MM.1S (cell line): ENCODE results near the gene CCL1.

Experiments
- DNase-seq: peaks from one replicate; pipeline ENCODE4 v3.0.0-alpha.2; 2015
- H2AFZ ChIP-seq: fragments of 300-600 bp; sonication (generic); 2 replicates; pipeline ENCODE4 v1.6.0; 2016; ENCODE audit warnings: antibody characterized with exemption, low read length
- H3F3A ChIP-seq: fragments of 300-600 bp; sonication (generic); 2 replicates; pipeline ENCODE4 v1.6.1; 2016; ENCODE audit warnings: mild to moderate bottlenecking, antibody characterized with exemption, low read length, moderate library complexity, mixed read lengths; ENCODE audit not compliant: insufficient read depth
- H3K27ac ChIP-seq: fragments of 300-600 bp; sonication (generic); 2 replicates; pipeline ENCODE4 v1.5.1; 2016; ENCODE audit warnings: mild to moderate bottlenecking, low read length
- H3K27me3 ChIP-seq: fragments of 300-600 bp; sonication (generic); replicated peaks from 2 replicates; pipeline ENCODE4 v1.6.0; 2016; ENCODE audit warnings: low read length; ENCODE audit not compliant: insufficient read depth
- H3K36me3 ChIP-seq: fragments of 300-600 bp; sonication (generic); replicated peaks from 2 replicates; pipeline ENCODE4 v1.6.1; 2016; ENCODE audit warnings: mild to moderate bottlenecking, low read length, mixed read lengths; ENCODE audit not compliant: insufficient read depth
- H3K4me1 ChIP-seq: fragments of 300-600 bp; sonication (generic); 2 replicates; pipeline ENCODE4 v1.6.1; 2016; ENCODE audit warnings: low read length, mixed read lengths
- H3K4me2 ChIP-seq: fragments of 300-600 bp; sonication (generic); 2 replicates; pipeline ENCODE4 v1.6.0; 2016; ENCODE audit warnings: low read depth, low read length
- H3K4me3 ChIP-seq: fragments of 300-600 bp; sonication (generic); 2 replicates; pipeline ENCODE4 v1.5.1; 2016; ENCODE audit warnings: low read length, mixed read lengths
- H3K79me2 ChIP-seq: fragments of 300-600 bp; sonication (generic); 2 replicates; pipeline ENCODE4 v1.6.1; 2016; ENCODE audit warnings: mixed run types, low read length, mixed read lengths
- H3K9ac ChIP-seq: fragments of 300-600 bp; sonication (generic); 2 replicates; pipeline ENCODE4 v1.6.1; 2016; ENCODE audit warnings: low read length, mixed read lengths
- H3K9me2 ChIP-seq: fragments of 300-600 bp; sonication (generic); replicated peaks from 2 replicates; pipeline ENCODE4 v1.6.1; 2016; ENCODE audit warnings: mild to moderate bottlenecking, low read length, mixed read lengths; ENCODE audit not compliant: insufficient read depth
- H3K9me3 ChIP-seq: fragments of 300-600 bp; sonication (generic); replicated peaks from 2 replicates; pipeline ENCODE4 v1.6.1; 2016; ENCODE audit warnings: mild to moderate bottlenecking, low read length, mixed read lengths; ENCODE audit not compliant: insufficient read depth
- H4K20me1 ChIP-seq: fragments of 300-600 bp; sonication (generic); 2 replicates; pipeline ENCODE4 v1.6.1; 2016; ENCODE audit warnings: mild to moderate bottlenecking, low read length, moderate library complexity, mixed read lengths; ENCODE audit not compliant: insufficient read depth
- EZH2 ChIP-seq: fragments of 300-600 bp; sonication (generic); optimal IDR thresholded peaks from 2 replicates; pipeline ENCODE3; 2017; ENCODE audit warnings: low read depth, mild to moderate bottlenecking, antibody characterized with exemption, low read length, mixed read lengths
- EZH2phosphoT487 ChIP-seq: fragments of 300-600 bp; sonication (generic); IDR thresholded peaks from 2 replicates; pipeline ENCODE4 v1.6.1; 2018; ENCODE audit warnings: antibody characterized with exemption, low read length
- TF ChIP-seq, protein P1 (sequence below): fragments of 300-600 bp; sonication (generic); IDR thresholded peaks from 2 replicates; pipeline ENCODE4 v1.5.1; 2016; ENCODE audit warnings: antibody characterized with exemption, low read length, mixed read lengths

CCL1 gene, protein sequence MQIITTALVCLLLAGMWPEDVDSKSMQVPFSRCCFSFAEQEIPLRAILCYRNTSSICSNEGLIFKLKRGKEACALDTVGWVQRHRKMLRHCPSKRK

GRCh38 chr17:34363183-34363661 is at the start of gene CCL1:
TSS of gene CCL1 (minus strand) at chr17:34363233. CDS start at chr17:34363161, 72 bp downstream.
- no peak for TF ChIP-seq EZH2
- TF ChIP-seq, protein P1, sequence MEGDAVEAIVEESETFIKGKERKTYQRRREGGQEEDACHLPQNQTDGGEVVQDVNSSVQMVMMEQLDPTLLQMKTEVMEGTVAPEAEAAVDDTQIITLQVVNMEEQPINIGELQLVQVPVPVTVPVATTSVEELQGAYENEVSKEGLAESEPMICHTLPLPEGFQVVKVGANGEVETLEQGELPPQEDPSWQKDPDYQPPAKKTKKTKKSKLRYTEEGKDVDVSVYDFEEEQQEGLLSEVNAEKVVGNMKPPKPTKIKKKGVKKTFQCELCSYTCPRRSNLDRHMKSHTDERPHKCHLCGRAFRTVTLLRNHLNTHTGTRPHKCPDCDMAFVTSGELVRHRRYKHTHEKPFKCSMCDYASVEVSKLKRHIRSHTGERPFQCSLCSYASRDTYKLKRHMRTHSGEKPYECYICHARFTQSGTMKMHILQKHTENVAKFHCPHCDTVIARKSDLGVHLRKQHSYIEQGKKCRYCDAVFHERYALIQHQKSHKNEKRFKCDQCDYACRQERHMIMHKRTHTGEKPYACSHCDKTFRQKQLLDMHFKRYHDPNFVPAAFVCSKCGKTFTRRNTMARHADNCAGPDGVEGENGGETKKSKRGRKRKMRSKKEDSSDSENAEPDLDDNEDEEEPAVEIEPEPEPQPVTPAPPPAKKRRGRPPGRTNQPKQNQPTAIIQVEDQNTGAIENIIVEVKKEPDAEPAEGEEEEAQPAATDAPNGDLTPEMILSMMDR: no peak
- no peak for TF ChIP-seq EZH2phosphoT487
- Histone ChIP-seq H4K20me1 (no peaks in the 10 kb centered on the region), H3K36me3 (no peaks in the 10 kb centered on the region), H3K4me2 (0 out of 2 replicates have a peak within 1 kb of the TSS, but pooled peaks have one; percentile 11), H3K27ac (peak within 1 kb of the TSS; percentile 87; the same call in 1 of the 2 replicates), H3F3A (peaks cover 40% of the 10 kb centered on the region), H3K4me3 (no peak within 1 kb of the TSS), H3K9me3 (no peaks in the 10 kb centered on the region), H3K4me1 (peaks cover 78% of the 10 kb centered on the region), H3K9me2 (no peaks in the 10 kb centered on the region), H3K27me3 (no peaks in the 10 kb centered on the region), H2AFZ (peak within 1 kb of the TSS; percentile 62), H3K9ac (no peak within 1 kb of the TSS; the same call in 1 of the 2 replicates), H3K79me2 (no peaks in the 10 kb centered on the region)
- no peak for DNase-seq

DNA sequence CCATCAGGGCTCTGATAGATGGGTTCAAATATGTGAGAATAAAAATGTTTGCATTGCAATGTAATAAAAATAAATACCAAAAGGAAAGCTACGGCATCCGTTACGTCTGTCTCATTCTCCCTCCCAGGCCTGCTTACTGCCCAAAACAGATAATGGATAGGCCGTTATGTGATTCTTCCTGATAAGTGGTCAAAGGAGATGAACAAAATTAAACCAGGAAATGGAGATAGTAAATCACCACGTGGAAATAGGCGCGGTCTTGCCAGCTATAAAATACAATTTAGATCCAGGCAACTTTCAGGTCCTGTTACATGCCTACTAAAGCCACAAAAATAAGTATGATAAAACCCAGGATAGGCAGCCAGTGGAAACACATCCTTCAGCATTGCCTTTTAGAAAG is 49.5 kb upstream of the CCL1 start:
- Histone ChIP-seq H2AFZ (no peak overlapping the region), H4K20me1 (no peaks in the 10 kb centered on the region), H3K9me3 (no peaks in the 10 kb centered on the region), H3K36me3 (no peaks in the 10 kb centered on the region), H3K79me2 (no peaks in the 10 kb centered on the region), H3F3A (no peaks in the 10 kb centered on the region), H3K4me3 (no peak overlapping the region), H3K27ac (no peak overlapping the region), H3K4me1 (no peaks in the 10 kb centered on the region), H3K9me2 (no peaks in the 10 kb centered on the region), H3K9ac (no peak overlapping the region), H3K27me3 (no peaks in the 10 kb centered on the region), H3K4me2 (no peak overlapping the region)
- TF ChIP-seq EZH2: no peak
- TF ChIP-seq, protein P1: no peak
- TF ChIP-seq EZH2phosphoT487: no peak
- DNase-seq: no peak

GRCh38 chr17:34411646-34412421 is 48.8 kb upstream of the CCL1 start:
- Histone ChIP-seq H4K20me1 (no peaks in the 10 kb centered on the region), H3K27me3 (no peaks in the 10 kb centered on the region), H3K4me3 (no peak overlapping the region), H3K27ac (no peak overlapping the region), H3K4me1 (no peaks in the 10 kb centered on the region), H3K9me2 (no peaks in the 10 kb centered on the region), H2AFZ (no peak overlapping the region), H3K79me2 (no peaks in the 10 kb centered on the region), H3K36me3 (no peaks in the 10 kb centered on the region), H3K9ac (no peak overlapping the region), H3K9me3 (no peaks in the 10 kb centered on the region), H3K4me2 (no peak overlapping the region), H3F3A (no peaks in the 10 kb centered on the region)
- no peak for DNase-seq
- TF ChIP-seq, protein P1: no peak
- no peak for TF ChIP-seq EZH2phosphoT487
- no peak for TF ChIP-seq EZH2
